Measurements from ENCODE around the gene PRR5.
A peak's percentile ranks its signal among the peaks of the same experiment; 100 is the strongest.

The PRR5 gene

GRCh38 chr22:44693756-44694155 lies 8.2 kb upstream of the PRR5 start:
- DNase-seq: no peak

GRCh38 chr22:44697423-44698141 lies 4.4 kb upstream of the PRR5 start:
- DNase-seq: peak; percentile 66

DNA sequence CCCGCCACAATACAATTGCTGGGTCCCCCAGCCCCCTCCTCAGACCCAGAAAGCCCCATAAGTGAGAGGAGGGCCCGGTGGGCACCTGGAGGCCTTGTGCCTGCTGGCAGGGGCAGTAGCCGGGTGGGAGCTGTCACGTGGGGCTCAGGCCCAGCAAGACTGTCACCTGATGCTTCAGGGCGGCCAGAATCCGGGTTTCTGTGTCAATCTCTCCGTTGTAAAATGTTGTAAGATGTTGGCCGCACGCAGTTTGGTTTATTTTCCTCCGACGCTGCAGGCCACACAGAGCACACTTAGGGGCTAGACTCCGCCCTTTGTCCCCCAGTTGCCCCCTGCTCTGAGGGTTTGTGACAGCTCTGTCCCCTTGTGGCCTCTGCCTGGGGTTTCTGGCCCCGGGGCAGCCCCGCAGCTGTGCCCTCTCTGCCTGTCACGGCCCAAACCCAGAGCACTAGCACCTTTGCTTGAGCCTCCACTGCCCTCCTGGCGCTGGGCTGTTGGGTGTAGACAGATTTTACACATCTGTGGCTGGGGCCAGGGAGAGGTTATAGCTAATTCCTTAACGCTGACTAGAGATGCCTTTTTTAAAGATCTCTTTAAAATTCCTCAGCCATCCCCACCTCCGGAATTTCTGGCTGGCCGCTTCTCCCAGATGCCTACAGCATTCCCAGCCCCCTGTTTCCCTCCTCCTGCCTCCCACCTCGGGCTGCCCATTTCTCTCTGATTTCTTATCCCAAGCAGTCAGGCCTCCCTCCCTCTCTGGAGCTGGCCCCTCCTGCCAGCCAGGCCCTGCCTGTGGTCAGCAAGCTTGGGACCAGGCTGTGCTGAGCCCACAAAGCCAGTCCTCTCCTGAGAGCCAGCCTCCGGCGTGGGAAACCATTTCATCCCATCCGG lies 3.2 kb upstream of the PRR5 start:
- no peak for DNase-seq

DNA sequence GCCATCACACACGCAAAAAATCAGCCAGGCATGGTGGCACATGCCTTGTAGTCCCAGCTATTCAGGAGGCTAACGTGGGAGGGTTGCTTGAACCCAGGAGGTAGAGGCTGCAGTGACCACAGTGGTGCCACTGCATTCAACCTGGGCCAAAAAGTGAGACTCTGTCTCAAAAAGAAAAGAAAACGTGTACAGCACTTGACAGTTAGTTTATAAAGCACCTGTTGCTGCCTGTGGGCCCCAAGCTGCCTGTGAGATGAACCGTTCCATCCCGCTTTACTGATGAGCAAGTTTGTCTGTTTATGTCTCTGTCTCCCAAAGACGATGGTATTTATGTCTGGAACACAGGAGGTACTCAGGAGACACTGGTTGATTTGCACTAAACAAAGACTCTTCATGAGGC lies 1.5 kb upstream of the PRR5 start:
- DNase-seq: no peak

DNA sequence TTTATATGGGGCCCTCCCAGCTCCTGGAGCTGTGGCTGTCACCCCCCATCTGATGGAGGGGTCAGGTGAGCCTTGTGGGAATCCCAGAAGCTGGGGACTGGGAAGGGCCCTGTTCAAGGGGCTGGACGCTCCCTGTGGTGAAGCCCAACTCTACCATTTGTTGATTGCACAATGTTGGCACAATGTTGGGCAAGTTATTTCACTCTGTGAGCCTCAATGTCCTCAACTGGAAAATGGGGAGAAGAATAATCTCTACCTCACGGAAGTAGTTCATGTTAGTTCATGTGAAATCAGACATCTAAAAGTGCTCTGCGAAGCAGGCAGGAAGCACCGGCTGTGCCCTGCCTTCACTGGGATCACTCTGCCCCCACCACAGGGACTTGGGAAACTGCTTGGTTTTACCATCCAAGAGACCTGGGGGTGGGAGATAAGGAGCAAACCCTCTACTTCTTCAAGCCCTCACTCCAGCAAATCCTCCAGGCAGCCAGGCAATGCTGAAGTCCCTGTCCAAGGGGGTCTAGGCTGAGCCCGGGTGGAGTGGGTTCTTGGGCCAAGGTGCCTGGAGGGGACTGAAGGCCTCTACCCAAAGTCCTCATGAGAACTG lies 715 bp upstream of the PRR5 start:
- DNase-seq: no peak

- DNase-seq: peak; percentile 71
Observed at GRCh38 chr22:44702479-44703198, 635 bp downstream of the PRR5 start.

- DNase-seq: no peak
Observed at GRCh38 chr22:44703255-44703870, 1.4 kb downstream of the PRR5 start.

DNA sequence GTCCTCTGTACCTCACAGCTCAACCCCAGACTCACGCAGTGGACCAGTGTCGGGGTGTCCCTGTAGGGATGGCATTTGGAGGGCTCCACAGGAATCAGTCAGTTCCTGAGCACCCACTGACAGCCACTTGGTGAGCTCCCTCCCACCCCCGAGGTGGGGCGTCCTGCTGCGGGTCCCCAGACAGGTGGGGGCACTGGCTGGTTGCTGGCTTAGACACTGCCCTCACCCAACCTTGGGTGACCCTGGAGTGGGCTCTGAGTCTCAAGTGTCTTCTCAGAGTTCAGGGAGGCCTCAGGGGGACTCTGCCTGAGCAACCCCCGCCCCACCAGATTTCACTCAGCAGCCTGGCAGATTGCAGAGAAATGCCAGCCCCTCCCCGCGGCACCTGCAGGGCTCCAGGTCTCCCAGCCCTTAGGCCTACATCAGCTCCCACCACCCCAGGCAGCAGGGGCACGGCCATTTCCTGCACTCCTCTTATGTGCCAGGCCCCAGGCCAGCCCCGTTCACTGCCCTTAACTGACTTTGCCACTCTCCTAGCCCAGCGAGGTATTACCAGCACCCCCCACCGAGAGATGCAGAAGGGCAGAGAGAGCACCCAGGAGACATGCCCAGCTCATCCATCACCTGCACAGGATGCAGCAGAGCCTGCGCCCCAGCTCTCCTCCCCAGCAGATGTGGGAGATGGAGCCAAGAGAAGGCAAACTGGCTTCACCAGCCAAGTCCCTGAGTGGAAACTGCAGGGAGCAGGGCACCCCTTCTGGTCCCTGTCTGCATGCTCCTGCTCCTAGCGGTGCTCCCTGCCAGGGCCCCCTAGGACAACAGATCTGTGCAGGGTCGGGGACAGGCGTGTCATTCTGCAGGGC lies 2.4 kb downstream of the PRR5 start:
- DNase-seq: no peak

- no peak for DNase-seq
Observed at GRCh38 chr22:44705022-44705297, 3.0 kb downstream of the PRR5 start.

DNA sequence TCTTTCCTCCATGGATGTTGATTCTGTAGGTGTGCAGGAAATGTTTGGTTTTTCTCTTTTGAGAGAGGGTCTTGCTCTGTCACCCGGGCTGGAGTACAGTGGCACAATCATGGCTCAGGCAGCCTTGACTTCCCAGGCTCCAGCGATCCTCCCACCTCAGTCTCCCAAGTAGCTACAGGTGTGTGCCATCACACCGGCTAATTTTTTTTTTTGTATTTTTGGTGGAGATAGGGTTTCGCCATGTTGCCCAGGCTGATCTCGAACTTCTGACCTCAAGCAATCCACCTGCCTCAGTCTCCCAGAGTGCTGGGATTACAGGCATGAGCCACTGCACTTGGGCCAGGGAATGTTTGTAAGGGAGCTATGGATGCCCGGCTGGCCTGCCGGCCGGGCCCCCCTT lies 4.5 kb downstream of the PRR5 start:
- DNase-seq: no peak

GRCh38 chr22:44707178-44707577 lies 5.2 kb downstream of the PRR5 start:
- DNase-seq: no peak

GRCh38 chr22:44707752-44708151 lies 5.7 kb downstream of the PRR5 start:
- DNase-seq: no peak

GRCh38 chr22:44709881-44710392 lies 7.9 kb downstream of the PRR5 start:
- peak; percentile 32 for DNase-seq

DNA sequence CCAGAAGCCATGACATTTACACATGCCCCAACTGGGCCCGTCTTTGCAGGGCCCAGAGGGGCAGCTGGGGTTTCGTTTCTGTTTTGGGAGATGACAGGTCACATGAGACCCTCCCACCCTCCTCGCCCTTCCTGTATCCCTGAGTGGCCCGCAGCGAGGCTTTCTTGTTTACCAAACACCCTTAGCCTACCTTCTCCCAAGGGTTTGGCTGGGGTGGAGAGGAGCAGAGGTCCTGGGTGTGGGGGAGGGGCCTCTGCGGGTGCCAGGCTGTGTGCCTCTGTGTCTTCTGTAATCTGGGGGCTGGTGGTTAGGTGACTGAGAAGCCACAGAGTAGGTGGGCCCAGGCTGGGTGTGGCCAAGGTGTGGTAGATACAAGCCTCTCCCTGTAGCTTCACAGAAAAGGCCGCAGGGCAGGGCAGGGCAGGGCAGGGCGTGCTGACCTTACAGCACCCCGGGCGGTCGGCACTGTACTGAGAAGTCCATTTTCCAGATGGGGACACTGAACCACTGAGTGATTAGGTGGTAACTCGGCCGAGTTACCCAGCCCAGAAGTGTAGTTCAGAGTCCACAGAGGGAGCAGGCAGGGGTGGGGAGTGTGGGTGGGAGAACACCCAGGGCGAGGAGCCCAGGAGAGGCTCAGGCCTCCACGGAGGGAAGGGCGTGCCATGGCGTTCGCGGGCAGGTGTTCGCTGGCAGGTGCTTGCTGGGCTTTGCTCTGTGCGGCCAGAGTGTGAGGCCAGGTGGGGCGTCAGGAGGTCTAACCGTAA lies 8.7 kb downstream of the PRR5 start:
- DNase-seq: peak; percentile 81

GRCh38 chr22:44711241-44711560 lies 9.2 kb downstream of the PRR5 start:
- peak; percentile 89 for DNase-seq

GRCh38 chr22:44711690-44712555 lies 9.9 kb downstream of the PRR5 start:
- DNase-seq: no peak

GRCh38 chr22:44712962-44713361 lies 11.0 kb downstream of the PRR5 start:
- no peak for DNase-seq

DNA sequence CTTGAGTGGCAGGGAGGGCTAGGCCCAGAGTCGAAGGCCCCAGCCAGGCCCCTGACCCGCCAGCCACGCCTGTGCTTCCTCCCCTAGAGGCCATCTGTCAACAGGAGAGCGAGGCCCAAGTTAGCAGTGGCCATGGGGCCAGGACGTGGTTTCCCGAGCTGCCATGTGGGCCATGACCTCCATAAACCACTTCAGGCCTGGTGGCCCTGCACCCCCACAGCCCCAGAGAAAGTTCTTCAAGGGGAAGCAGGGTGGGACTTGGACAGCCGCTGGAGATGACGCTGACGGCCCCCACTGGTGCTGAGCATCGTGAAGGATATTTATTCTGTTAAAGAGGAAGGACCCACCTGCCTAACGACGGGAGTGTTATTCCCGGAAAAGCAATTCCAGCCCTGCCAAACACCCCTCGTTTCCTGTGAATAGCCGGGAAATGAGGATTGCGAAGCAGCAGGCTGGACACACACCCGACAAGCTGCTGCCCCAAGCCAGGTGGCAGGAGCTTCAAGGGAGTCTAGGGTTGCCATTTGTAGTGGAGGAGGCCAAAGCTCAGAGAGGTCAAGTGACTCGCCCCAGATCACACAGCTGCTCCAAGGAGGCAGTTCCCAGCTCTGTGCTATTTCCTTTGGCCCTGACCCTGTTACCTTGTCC lies 12.8 kb downstream of the PRR5 start:
- DNase-seq: no peak

DNA sequence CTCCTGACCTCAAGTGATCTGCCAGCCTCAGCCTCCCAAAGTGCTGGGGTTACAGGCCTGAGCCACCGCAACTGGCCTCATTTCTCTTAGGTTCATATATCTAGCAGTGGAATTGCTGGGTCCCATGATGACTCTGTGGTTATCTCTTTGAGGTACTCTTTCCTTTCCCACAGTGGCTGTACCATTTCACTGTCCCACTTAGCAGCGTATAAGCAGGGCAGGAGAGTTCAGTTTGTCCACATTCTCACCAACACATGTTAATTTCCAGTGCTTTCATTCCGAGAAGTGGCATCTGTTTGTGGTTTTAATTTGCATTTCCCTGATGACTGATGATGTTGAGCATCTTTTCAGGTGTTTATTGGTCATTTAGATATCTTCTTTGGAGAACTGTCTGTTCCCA lies 16.4 kb downstream of the PRR5 start:
- DNase-seq: no peak

Data from NCI-H146 (cell line).